GM18505 (cell line): ENCODE measurements around the gene ADAMTS5.

Source experiments
- ATAC-seq: cut with Tn5 transposase; IDR thresholded peaks from one replicate; pipeline ENCODE4 v1.9.1; 2021; ENCODE audit not compliant: unreplicated experiment
- POLR2A ChIP-seq: IDR thresholded peaks from 4 replicates; pipeline ENCODE4 v1.6.1; 2011; ENCODE audit warnings: borderline replicate concordance; ENCODE audit not compliant: insufficient read depth, insufficient read length; ENCODE audit errors: extremely low read depth

ADAMTS5 gene

DNA sequence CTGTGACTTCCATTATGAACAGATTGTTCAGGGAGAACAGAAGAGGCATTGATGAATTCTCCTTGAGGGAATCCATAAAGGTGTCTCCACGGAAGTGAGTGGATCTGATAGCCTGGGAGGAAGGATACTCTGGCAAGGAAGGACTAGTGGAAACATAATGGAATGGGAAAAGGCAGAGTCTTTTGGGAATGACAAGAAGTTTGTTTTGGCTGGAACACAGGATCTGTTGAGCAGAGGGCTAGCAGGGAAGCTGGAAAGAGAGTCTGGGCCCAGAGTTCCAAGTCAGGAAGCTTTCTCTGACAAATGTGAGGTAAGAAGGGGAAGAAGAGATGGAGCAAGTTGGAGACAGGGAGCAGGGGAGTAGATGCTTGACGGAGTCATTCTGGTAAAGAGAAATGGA lies 8.1 kb downstream of the ADAMTS5 start:
- TF ChIP-seq POLR2A: no peak
- no peak for ATAC-seq

DNA sequence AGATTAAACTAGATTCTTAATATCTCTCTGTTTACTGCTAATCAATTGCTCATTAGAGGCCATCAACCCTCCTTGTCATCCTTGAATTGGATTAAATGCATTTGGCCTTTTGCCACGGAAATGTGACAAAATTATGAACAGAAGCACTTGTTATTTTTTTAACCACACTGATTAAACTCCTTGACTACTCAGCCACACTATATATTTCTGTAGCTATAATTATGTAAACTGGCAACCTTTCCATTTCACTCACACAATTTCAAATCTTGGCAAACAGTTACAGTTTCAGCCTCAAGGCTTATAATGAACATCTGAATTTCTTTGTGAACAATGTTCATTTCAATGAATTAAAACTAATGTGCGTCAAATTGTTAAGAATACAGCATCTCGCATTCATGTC lies 10.1 kb downstream of the ADAMTS5 start:
- no peak for ATAC-seq
- no peak for TF ChIP-seq POLR2A

DNA sequence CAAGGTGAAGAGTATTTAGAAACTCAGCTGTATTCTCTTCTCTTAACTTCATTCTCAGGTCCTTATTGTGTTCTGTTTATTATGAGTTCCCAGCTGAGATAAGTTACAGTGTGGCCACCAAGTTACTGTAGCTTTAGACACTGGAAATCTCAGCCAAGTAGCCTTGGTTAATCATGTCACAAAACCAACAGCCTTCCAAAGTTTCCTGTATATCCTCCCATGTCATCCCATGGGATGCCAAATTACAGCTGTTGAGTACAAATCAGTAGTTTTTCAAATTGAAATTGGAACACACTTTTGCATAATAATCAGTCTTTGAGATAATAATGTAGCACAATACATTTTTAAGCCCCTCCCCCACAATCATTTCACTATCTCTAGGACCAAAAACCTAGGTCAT lies 10.7 kb downstream of the ADAMTS5 start:
- ATAC-seq: no peak
- TF ChIP-seq POLR2A: no peak

DNA sequence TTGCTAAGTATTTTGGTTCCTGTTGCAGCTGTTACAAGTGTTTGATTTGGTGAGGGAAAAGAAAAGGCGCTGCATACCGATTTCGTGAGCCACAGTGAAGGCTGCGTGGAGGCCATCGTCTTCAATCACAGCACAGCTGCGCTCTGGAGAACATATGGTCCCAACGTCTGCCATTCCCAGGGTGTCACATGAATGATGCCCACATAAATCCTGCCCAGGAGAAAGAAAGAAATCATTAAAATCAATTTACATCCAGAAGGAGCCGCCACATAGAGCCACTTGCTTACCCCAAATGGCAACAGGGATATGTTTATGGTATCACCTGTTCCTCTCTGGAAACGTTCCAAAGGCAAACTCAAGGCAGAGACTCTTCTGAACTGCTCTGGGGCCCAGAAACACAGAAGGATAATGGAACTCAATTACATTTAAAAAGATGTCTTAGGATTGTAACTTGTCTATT lies 12.2 kb downstream of the ADAMTS5 start:
- no peak for TF ChIP-seq POLR2A
- ATAC-seq: no peak

DNA sequence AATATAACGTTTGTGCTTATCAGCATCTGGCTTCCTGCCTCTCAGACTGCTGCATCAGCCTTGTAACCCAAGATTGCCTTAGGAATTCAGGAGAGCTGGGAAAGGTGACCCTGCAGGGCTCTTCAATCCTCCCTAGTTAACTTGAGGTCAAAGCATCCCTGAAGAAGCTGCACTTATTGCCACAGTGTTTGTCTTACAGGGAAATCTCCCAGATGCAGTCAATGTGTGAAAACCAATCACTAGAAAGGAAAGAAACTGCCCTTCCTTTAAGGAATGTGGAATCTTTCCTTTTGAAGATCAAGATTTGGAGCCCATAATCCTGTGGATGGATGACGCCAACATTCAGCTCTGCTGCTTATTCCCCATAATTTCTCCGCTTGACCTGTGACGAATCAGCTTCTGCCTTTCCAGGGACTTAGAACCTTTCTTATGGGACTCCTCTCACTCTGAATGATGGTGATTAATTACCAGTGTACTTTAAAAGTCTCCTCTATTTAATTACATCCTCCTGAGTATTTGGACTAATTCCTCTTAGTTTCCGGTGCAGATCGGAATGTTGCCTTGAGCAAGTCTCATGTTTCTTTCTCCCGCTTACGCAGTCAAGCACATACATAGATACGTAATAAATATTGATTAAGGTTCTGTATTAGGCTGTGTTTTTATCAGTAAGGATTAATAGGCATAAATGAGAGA lies 14.4 kb downstream of the ADAMTS5 start:
- no peak for ATAC-seq

DNA sequence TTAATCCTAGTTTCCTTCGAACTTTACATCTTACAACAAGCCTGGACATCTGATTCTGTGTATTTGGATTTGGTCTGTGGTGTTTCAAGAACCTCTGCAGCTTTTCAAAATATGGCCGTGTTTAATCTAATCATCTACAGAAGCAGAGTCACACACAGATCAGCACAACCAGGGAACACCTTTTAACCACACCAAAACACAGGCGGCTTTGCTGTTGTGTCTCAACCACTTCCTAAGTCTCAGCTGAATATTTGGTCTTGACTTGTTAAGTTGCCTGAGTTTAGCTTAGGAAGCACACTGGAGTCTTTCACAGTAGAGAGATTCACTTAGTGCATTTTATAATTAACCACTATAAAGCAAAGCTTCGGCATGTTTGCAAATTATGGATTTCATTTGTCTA lies 17.1 kb downstream of the ADAMTS5 start:
- no peak for ATAC-seq
- no peak for TF ChIP-seq POLR2A

More for the DNA sequence above, 14.4 kb downstream of the ADAMTS5 start:
- no peak for TF ChIP-seq POLR2A

DNA sequence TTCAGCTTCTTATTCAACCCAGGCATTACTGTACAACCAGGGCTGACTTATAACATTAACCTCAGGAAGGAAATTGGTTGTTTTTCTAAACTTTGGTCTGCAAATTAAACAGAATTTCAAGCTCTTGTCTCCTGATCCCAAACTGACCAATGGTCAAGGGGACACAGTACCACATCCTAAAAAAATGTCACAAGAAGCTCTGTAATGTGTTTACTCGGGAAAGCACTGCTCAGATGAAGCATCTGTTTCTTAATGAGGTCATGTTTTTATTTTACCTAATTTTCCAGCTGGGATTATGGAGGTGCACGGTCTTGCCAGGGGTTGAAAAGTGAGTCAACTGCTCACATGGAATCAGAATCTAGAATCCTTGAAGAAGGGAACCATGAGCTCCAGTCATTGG lies 18.7 kb downstream of the ADAMTS5 start:
- no peak for ATAC-seq
- TF ChIP-seq POLR2A: no peak

DNA sequence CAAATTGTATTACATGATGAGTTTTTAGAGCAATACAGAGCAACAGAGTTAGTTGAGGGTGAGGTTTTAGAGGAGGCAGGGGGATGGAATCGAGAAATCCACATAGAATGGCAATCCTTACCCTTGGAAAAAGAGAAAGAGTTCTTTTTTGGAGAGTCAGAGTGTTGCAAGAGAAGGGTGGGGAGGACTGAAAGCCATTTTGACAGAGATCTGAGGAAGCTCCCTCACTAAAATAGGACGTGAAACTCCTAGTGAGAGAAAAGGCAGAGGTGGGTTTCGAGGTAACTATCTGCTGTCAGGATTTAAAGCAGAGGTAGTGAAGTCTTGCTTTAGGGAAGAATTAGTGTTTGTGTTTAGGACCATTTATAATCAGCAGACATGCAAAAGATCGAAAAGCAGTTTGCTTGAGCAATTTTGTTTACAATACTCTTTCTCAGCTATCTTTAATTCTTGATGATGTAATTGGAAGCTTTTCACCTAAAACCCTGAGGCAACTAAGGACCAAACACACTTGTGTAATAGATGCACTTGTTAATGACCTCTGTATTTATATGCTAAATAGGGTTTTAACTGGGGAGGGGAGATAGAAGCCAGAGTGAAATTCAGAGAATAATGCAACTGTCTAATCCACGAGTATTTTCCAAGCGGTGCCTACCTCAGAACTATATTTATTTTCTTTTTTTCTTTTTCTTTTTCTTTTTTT lies 20.0 kb downstream of the ADAMTS5 start:
- no peak for TF ChIP-seq POLR2A
- no peak for ATAC-seq

DNA sequence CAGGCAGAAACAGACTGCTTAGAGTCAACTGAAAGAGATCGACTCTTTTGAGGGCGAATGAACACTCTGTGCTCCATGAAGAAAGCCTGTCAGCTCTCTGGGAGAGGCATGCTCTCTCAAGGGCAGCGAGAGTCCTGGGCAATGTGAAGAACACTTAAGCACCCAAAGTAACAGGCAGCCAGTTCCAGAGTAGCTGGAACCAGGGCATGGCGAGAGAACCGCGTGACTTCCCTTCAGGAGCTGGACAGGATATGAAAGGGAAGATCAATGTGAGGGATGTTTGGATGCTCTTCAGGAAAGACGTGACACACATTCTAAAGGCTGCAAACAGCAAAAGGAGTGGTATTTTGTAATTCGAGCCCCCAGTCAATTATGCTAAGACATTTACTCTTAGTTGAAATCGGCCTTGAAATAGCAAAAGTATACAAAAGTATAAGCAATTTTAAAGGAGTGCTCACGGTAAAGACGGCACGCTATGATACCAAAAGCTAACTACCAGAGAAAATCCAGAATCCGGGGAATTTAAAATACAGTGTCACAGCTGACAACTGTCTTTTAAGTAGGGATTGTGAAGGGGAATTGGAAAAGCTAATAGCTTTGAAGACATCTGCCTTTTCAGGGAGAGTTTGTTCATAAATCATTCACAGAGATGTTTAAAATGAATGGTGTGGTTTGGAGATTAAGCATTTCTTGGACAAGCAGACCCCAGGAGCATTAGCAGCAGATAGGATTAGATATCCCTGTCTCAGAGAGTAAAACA lies 20.8 kb downstream of the ADAMTS5 start:
- no peak for TF ChIP-seq POLR2A
- no peak for ATAC-seq

DNA sequence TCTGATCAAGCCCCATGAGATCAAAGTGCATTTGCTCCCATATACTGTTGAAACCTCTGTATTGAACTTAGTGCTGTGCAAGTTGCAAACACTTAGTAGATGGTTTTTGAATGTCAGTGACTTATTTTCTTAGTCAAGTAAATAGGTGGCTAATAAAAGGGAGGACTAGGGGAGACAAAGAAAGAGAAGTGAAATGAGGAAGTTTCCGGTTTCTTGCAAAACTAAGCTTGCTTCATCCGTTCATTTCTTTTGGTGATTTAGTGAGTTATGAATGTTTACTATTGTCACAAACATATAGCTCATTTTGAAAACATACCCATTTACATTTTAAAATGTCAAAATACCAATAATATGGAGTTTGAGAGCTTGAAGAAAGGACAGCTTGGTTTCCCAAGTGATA lies 23.0 kb downstream of the ADAMTS5 start:
- ATAC-seq: no peak
- TF ChIP-seq POLR2A: no peak

DNA sequence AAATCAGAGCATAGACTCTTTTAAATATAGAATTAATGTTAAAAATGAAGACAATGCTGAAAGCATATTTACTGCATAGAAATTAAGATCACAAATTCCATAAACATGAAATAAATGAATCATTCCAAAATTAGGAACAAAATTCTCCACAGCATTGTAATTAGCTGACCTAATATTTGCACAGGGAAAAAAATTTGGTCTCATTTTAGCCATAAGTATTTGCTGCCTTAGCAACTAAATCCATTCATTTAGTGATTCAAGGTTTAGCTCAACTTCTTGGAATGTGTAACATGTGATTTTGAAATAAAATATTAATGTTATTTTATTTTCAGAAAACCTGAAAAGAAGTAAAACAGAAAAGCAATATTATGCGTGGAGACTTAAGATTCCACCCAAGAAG lies 25.5 kb downstream of the ADAMTS5 start:
- no peak for ATAC-seq
- no peak for TF ChIP-seq POLR2A

DNA sequence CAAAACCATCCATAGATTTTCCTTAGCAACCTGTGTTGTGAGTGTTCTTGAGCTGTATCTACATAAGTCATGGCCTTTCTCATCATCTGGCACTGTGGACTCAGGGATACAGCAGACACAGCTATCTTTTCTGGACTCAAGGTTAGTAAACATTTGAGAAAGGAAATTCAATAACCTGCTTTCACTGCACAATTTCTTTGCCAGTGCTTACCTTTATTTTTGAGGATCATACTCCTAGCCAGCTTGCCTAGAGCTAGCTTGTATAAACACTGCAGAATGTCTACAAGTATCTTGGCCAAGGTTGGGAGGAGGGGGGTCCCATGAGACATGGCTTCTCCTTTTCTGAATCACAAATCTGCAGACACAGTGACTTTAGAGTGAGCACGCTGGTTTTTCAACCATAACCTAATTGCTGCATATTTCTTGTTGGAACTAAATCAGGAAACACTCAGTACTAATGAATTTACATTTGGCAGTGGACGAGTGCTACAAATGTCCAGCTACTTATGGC lies 27.2 kb downstream of the ADAMTS5 start:
- no peak for TF ChIP-seq POLR2A
- no peak for ATAC-seq

DNA sequence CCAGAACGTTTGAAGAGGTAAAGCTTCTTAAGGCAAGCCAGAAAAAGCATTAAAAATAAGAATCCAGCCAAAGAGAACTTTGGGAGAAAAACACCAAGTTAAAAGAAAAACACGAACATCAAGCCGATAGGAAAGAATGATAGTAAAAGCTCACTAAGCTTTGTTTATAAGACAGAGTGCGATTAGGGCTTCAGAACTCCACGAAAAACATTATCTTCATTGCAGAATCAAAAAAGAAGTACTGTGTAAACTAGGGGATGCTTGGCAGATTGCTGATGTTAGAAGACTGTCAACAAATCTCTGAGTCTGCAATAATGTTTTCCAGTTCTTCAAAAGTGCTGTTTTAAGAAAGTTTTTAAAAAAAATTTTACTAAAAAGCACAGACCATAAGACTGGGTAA lies 30.2 kb downstream of the ADAMTS5 start:
- TF ChIP-seq POLR2A: no peak
- no peak for ATAC-seq
